ENCODE measurements around the gene BRCA1. TPM values are rescaled to one million over a fixed set of nuclear protein-coding genes. Genes with fewer than 3 reads are reported as not detected.

The BRCA1 gene
- total and polyA plus RNA-seq, 8 donors = 10.3 to 24.4 (median 18.4) TPM

- H3K27ac ChIP-seq = no peak overlapping the region
- no peaks in the 10 kb centered on the region for H3K4me1 ChIP-seq
- DNase-seq (no peak), ATAC-seq (no peak)
- TF ChIP-seq CTCF (IDR thresholded peaks at IDR 0.05) = no peak
- intact Hi-C loops (cut with DNase I) = no loop called here
- H3K36me3 ChIP-seq = peaks cover 0 to 17% of the 10 kb centered on the region in 2 donors
- no peak overlapping the region for H3K4me3 ChIP-seq
- H3K27me3 ChIP-seq = no peaks in the 10 kb centered on the region
- no peaks in the 10 kb centered on the region for H3K9me3 ChIP-seq
Measured at GRCh38 chr17:43094129-43094835, 30.9 kb downstream of the BRCA1 start.

GRCh38 chr17:43092901-43093300 lies 32.3 kb downstream of the BRCA1 start:
- ATAC-seq (no peak), DNase-seq (no peak)
- TF ChIP-seq CTCF (IDR thresholded peaks at IDR 0.05) = no peak
- Histone ChIP-seq H3K27ac (no peak overlapping the region), H3K4me1 (no peaks in the 10 kb centered on the region), H3K4me3 (no peak overlapping the region), H3K36me3 (peaks cover 0 to 17% of the 10 kb centered on the region in 2 donors), H3K9me3 (no peaks in the 10 kb centered on the region), H3K27me3 (no peaks in the 10 kb centered on the region)
- intact Hi-C loops (cut with DNase I) = no loop called here

- intact Hi-C loops (cut with DNase I) = no loop called here
- ATAC-seq (no peak), DNase-seq (no peak)
- no peak overlapping the region for H3K27ac ChIP-seq
- no peaks in the 10 kb centered on the region for H3K9me3 ChIP-seq
- no peaks in the 10 kb centered on the region for H3K27me3 ChIP-seq
- H3K4me1 ChIP-seq = no peaks in the 10 kb centered on the region
- H3K4me3 ChIP-seq = no peak overlapping the region
- H3K36me3 ChIP-seq = peaks cover 0 to 14% of the 10 kb centered on the region in 2 donors
- TF ChIP-seq CTCF (IDR thresholded peaks at IDR 0.05) = no peak
Measured at GRCh38 chr17:43090022-43090421, 35.1 kb downstream of the BRCA1 start.

- Histone ChIP-seq H3K4me1 (peaks cover 0 to 6% of the 10 kb centered on the region in 2 donors), H3K27ac (no peak overlapping the region), H3K9me3 (no peaks in the 10 kb centered on the region), H3K27me3 (no peaks in the 10 kb centered on the region), H3K36me3 (peaks cover 0 to 15% of the 10 kb centered on the region in 2 donors), H3K4me3 (no peak overlapping the region)
- ATAC-seq (peak; percentile 62), DNase-seq (peak in 1 of 4 donors; percentile 37)
- no peak for TF ChIP-seq CTCF (IDR thresholded peaks at IDR 0.05)
- intact Hi-C loops (cut with DNase I) = no loop called here
Measured at GRCh38 chr17:43085474-43085873, 39.7 kb downstream of the BRCA1 start.

- Histone ChIP-seq H3K36me3 (peaks cover 0 to 9% of the 10 kb centered on the region in 2 donors), H3K27me3 (no peaks in the 10 kb centered on the region), H3K9me3 (no peaks in the 10 kb centered on the region), H3K27ac (no peak overlapping the region), H3K4me3 (no peak overlapping the region), H3K4me1 (peaks cover 0 to 5% of the 10 kb centered on the region in 2 donors)
- no peak for TF ChIP-seq CTCF (IDR thresholded peaks at IDR 0.05)
- intact Hi-C loops (cut with DNase I) = no loop called here
- DNase-seq = no peak
- ATAC-seq = no peak
Measured at GRCh38 chr17:43079641-43080302, 45.4 kb downstream of the BRCA1 start.
